Astrocyte (in vitro differentiated cells and primary cell): Measurements from ENCODE around the gene SRSF1. TPM values are rescaled to one million over a fixed set of nuclear protein-coding genes. Genes with fewer than 3 reads are reported as not detected.

Experiments used
- DNase-seq: peaks from one replicate; pipeline ENCODE4 v3.0.0-alpha.2; 2010; ENCODE audit warnings: low read depth
- FAIRE-seq: peaks from 2 replicates; lab custom pipeline; 2011; peaks lifted over from hg19 to GRCh38; lab: Jason Lieb, UNC
- H2AFZ ChIP-seq: 2 replicates; pipeline ENCODE4 v1.6.0; 2012; ENCODE audit warnings: low read depth, low read length, inconsistent platforms
- H3K27ac ChIP-seq: 2 replicates; pipeline ENCODE4 v1.5.1; 2011; ENCODE audit warnings: low read depth, low read length, inconsistent platforms
- H3K27me3 ChIP-seq: 2 replicates; pipeline ENCODE4 v1.6.0; 2011; ENCODE audit warnings: low read length, inconsistent platforms; ENCODE audit not compliant: insufficient read depth
- H3K36me3 ChIP-seq: 2 replicates; pipeline ENCODE4 v1.5.1; 2011; ENCODE audit warnings: low read length, inconsistent platforms; ENCODE audit not compliant: insufficient read depth
- H3K4me1 ChIP-seq: 2 replicates; pipeline ENCODE4 v1.5.1; 2011; ENCODE audit warnings: low read length, inconsistent platforms; ENCODE audit not compliant: insufficient read depth
- H3K4me2 ChIP-seq: 2 replicates; pipeline ENCODE4 v1.6.0; 2012; ENCODE audit warnings: low read length, inconsistent platforms
- H3K4me3 ChIP-seq: 2 replicates; pipeline ENCODE4 v1.5.1; 2011; ENCODE audit warnings: low read depth, mild to moderate bottlenecking, low read length, inconsistent platforms; ENCODE audit not compliant: insufficient read depth
- H3K79me2 ChIP-seq: 2 replicates; pipeline ENCODE4 v1.6.0; 2012; ENCODE audit warnings: mild to moderate bottlenecking, low read length, inconsistent platforms; ENCODE audit not compliant: insufficient read depth
- H3K9ac ChIP-seq: 2 replicates; pipeline ENCODE4 v1.6.0; 2012; ENCODE audit warnings: mild to moderate bottlenecking, low read length, inconsistent platforms
- H3K9me3 ChIP-seq: 2 replicates; pipeline ENCODE4 v1.5.1; 2012; ENCODE audit warnings: low read depth, mild to moderate bottlenecking, low read length, inconsistent platforms; ENCODE audit not compliant: insufficient read depth
- H4K20me1 ChIP-seq: 2 replicates; pipeline ENCODE4 v1.6.0; 2012; ENCODE audit warnings: low read length, inconsistent platforms; ENCODE audit not compliant: insufficient read depth
- H3K27ac Mint-ChIP-seq: one replicate; pipeline ENCODE4 v1.8.0; 2021; ENCODE audit warnings: mild to moderate bottlenecking, mixed read lengths; ENCODE audit not compliant: unreplicated experiment
- H3K27me3 Mint-ChIP-seq: one replicate; pipeline ENCODE4 v1.8.0; 2021; ENCODE audit warnings: low read depth, mixed read lengths; ENCODE audit not compliant: unreplicated experiment
- H3K36me3 Mint-ChIP-seq: one replicate; pipeline ENCODE4 v1.8.0; 2021; ENCODE audit warnings: low read depth, mixed read lengths; ENCODE audit not compliant: unreplicated experiment
- H3K4me1 Mint-ChIP-seq: one replicate; pipeline ENCODE4 v1.8.0; 2021; ENCODE audit warnings: low read depth, mixed read lengths; ENCODE audit not compliant: unreplicated experiment
- H3K4me3 Mint-ChIP-seq: one replicate; pipeline ENCODE4 v1.8.0; 2021; ENCODE audit warnings: mild to moderate bottlenecking, moderate library complexity, mixed read lengths; ENCODE audit not compliant: unreplicated experiment
- H3K9me3 Mint-ChIP-seq: one replicate; pipeline ENCODE4 v1.8.0; 2021; ENCODE audit warnings: mild to moderate bottlenecking, mixed read lengths; ENCODE audit not compliant: unreplicated experiment
- EZH2 ChIP-seq: IDR thresholded peaks from 2 replicates; pipeline ENCODE4 v1.6.1; 2012; ENCODE audit warnings: mild to moderate bottlenecking, low read length, inconsistent platforms; ENCODE audit not compliant: insufficient read depth
- total RNA-seq: library from RNA; stranded (reverse); gene quantifications from 2 replicates; pipeline ENCODE4 v1.2.1, GENCODE V29; 2021
- TF ChIP-seq, protein P1 (sequence below): IDR thresholded peaks from 2 replicates; pipeline ENCODE4 v1.5.1; 2011; ENCODE audit warnings: low read depth, mild to moderate bottlenecking, inconsistent platforms, low read length, moderate library complexity; ENCODE audit not compliant: insufficient read depth

SRSF1 gene
- total RNA-seq, 1 donor from 2014 or later: 196 TPM

GRCh38 chr17:57954397-57955182 lies 52.5 kb downstream of the SRSF1 start:
- no peak for DNase-seq
- peak overlapping the region; percentile 67 for H2AFZ ChIP-seq
- peaks cover 51% of the 10 kb centered on the region for H3K4me1 Mint-ChIP-seq

DNA sequence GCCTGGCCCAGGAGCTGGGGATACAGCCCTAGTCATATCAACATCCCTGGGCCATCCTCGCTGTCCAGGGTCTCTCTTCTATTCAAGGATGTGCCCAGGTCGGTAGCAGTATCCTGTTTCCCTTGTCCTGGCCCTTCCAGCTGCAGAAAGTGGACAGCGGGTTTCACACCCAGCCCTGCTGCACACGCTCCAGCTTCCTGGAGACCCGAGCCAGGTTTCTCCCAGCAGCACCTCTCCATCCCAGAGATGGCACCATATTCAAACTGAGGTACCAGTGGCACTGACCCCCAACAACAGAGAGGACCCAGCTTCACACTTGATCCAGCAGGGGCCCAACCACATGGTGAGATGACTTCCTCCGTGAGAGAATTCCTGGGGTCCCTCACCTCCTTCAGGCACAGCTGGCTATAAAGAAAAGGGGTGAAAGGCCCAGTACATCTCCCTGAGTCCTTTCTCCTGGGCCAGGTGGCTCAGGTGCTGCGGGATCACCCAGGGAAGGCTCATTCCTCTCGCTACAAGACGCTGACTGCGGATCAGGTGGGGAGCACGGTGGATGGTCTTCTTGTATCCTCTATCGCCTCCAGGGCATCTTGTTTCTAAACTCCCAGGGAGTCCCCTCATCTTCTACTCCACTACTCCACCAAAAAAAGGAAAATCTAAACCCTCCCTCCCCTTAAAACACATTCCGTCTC lies 53.2 kb downstream of the SRSF1 start:
- Histone ChIP-seq H4K20me1 (no peaks in the 10 kb centered on the region), H3K36me3 (no peaks in the 10 kb centered on the region), H3K9me3 (no peaks in the 10 kb centered on the region), H2AFZ (no peak overlapping the region), H3K27me3 (no peaks in the 10 kb centered on the region), H3K4me1 (peaks cover 42% of the 10 kb centered on the region), H3K9ac (peak overlapping the region; percentile 85), H3K4me2 (peak overlapping the region; percentile 86), H3K27ac (peak overlapping the region; percentile 57), H3K4me3 (peak overlapping the region; percentile 67), H3K79me2 (peaks cover 38% of the 10 kb centered on the region)
- Mint-ChIP-seq H3K4me1 (peaks cover 57% of the 10 kb centered on the region), H3K4me3 (peak overlapping the region; percentile 91), H3K27me3 (no peaks in the 10 kb centered on the region), H3K27ac (peak overlapping the region; percentile 93), H3K36me3 (no peaks in the 10 kb centered on the region), H3K9me3 (peaks cover 2% of the 10 kb centered on the region)
- no peak for TF ChIP-seq EZH2
- TF ChIP-seq, protein P1, sequence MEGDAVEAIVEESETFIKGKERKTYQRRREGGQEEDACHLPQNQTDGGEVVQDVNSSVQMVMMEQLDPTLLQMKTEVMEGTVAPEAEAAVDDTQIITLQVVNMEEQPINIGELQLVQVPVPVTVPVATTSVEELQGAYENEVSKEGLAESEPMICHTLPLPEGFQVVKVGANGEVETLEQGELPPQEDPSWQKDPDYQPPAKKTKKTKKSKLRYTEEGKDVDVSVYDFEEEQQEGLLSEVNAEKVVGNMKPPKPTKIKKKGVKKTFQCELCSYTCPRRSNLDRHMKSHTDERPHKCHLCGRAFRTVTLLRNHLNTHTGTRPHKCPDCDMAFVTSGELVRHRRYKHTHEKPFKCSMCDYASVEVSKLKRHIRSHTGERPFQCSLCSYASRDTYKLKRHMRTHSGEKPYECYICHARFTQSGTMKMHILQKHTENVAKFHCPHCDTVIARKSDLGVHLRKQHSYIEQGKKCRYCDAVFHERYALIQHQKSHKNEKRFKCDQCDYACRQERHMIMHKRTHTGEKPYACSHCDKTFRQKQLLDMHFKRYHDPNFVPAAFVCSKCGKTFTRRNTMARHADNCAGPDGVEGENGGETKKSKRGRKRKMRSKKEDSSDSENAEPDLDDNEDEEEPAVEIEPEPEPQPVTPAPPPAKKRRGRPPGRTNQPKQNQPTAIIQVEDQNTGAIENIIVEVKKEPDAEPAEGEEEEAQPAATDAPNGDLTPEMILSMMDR: no peak
- FAIRE-seq: no peak
- no peak for DNase-seq

More at GRCh38 chr17:57954397-57955182, 52.5 kb downstream of the SRSF1 start:
- Mint-ChIP-seq H3K36me3 (no peaks in the 10 kb centered on the region), H3K27me3 (no peaks in the 10 kb centered on the region), H3K4me3 (peak overlapping the region; percentile 91), H3K9me3 (peaks cover 2% of the 10 kb centered on the region), H3K27ac (peak overlapping the region; percentile 93)
- Histone ChIP-seq H3K36me3 (no peaks in the 10 kb centered on the region), H3K9me3 (no peaks in the 10 kb centered on the region), H3K4me1 (peaks cover 37% of the 10 kb centered on the region), H4K20me1 (no peaks in the 10 kb centered on the region), H3K4me3 (peak overlapping the region; percentile 67), H3K9ac (peak overlapping the region; percentile 85), H3K27me3 (no peaks in the 10 kb centered on the region), H3K27ac (peak overlapping the region; percentile 57), H3K4me2 (peak overlapping the region; percentile 86), H3K79me2 (peaks cover 37% of the 10 kb centered on the region)
- no peak for TF ChIP-seq EZH2
- TF ChIP-seq, protein P1: no peak
- no peak for FAIRE-seq

Other genes starting within 250 kb of the SRSF1 start
- 56.9 and 61.3 TPM in 2 replicates for gene MRPS23, start 157.2 kb downstream of the SRSF1 start, total RNA-seq
- 37.4 and 43.7 TPM in 2 replicates for gene CUEDC1, start 51.8 kb downstream of the SRSF1 start, total RNA-seq
- gene VEZF1, start 19.0 kb downstream of the SRSF1 start, total RNA-seq: 42.0 and 50.9 TPM in 2 replicates
- gene DYNLL2, start 76.2 kb upstream of the SRSF1 start, total RNA-seq: 24.9 and 29.4 TPM in 2 replicates
- not detected in 2 replicates for gene OR4D1, start 141.1 kb upstream of the SRSF1 start, total RNA-seq
- not detected in 2 replicates for gene OR4D2, start 159.7 kb upstream of the SRSF1 start, total RNA-seq
- not detected in 2 replicates for gene EPX, start 185.5 kb upstream of the SRSF1 start, total RNA-seq
- gene MKS1, start 212.0 kb upstream of the SRSF1 start, total RNA-seq: 12.0 and 12.7 TPM in 2 replicates
- gene LPO, start 231.3 kb upstream of the SRSF1 start, total RNA-seq: not detected in 2 replicates